Colonic mucosa (tissue), 4 donors: Measurements from ENCODE around the gene OPA1. TPM values are rescaled to one million over a fixed set of nuclear protein-coding genes. Genes with fewer than 3 reads are reported as not detected.

Experiments
- DNase-seq: peaks from one replicate; pipeline ENCODE4 v3.0.0-alpha.2; 2020
- H3K27ac ChIP-seq: fragments of 200-600 bp; one replicate; pipeline ENCODE4 v1.8.0; 2021
- H3K27me3 ChIP-seq: fragments of 200-600 bp; one replicate; pipeline ENCODE4 v1.8.0; 2021
- H3K36me3 ChIP-seq: fragments of 200-600 bp; one replicate; pipeline ENCODE4 v1.8.0; 2021
- H3K4me1 ChIP-seq: fragments of 200-600 bp; one replicate; pipeline ENCODE4 v1.8.0; 2021; ENCODE audit warnings: mild to moderate bottlenecking
- H3K4me3 ChIP-seq: fragments of 200-600 bp; one replicate; pipeline ENCODE4 v1.8.0; 2021
- H3K9ac ChIP-seq, 2 donors: one replicate each; pipeline ENCODE4 v1.7.0; 2013; ENCODE audit warnings: control low read depth in 2 of 2, low read depth in 2 of 2, low read length in 2 of 2
- H3K9me3 ChIP-seq: fragments of 200-600 bp; one replicate; pipeline ENCODE4 v1.8.0; 2021
- intact Hi-C: fragments of 100-400 bp; cut with DNase I; formaldehyde crosslinking; loops from one replicate; pipeline ENCODE4 v1.14.1; 2022
- total RNA-seq, 2 donors: library from RNA; stranded (reverse); fragmentation: NEBNext Ultra II Directional in 1 of 2; extraction: Animal tissue kit (Norgen Biotek cat#: 25700) in 1 of 2; gene quantifications; one replicate each; pipeline ENCODE4 v1.2.1, GENCODE V29; 2021
- TF ChIP-seq, protein P1 (sequence below): fragments of 200-600 bp; IDR thresholded peaks from one replicate; pipeline ENCODE4 v1.8.0; 2022; ENCODE audit warnings: antibody characterized with exemption, mild to moderate bottlenecking
- donor health status: healthy.
- donor health status: DM: no; HTN: no; CAD: no.
- donor health status: DM: no; HTN: no; CAD: no.

Gene OPA1
- total RNA-seq, 2 donors from 2014 or later: 76.9 to 93.0 TPM

DNA sequence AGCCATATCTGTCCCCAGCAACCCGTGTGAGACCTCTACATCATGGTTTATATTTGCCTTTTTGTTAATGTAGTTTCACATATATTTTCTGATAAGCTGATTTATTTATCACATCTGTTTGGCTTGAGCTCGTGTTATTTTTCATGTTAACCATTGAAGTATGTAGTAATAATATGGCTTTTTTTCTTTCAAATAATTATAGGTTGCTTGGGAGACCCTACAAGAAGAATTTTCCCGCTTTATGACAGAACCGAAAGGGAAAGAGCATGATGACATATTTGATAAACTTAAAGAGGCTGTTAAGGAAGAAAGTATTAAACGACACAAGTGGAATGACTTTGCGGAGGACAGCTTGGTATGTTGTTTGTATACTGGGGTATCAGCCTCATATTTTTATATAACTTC is 63.9 kb downstream of the OPA1 start:
- H3K9me3 ChIP-seq: no peaks in the 10 kb centered on the region
- H3K4me3 ChIP-seq: no peak overlapping the region
- TF ChIP-seq, protein P1, sequence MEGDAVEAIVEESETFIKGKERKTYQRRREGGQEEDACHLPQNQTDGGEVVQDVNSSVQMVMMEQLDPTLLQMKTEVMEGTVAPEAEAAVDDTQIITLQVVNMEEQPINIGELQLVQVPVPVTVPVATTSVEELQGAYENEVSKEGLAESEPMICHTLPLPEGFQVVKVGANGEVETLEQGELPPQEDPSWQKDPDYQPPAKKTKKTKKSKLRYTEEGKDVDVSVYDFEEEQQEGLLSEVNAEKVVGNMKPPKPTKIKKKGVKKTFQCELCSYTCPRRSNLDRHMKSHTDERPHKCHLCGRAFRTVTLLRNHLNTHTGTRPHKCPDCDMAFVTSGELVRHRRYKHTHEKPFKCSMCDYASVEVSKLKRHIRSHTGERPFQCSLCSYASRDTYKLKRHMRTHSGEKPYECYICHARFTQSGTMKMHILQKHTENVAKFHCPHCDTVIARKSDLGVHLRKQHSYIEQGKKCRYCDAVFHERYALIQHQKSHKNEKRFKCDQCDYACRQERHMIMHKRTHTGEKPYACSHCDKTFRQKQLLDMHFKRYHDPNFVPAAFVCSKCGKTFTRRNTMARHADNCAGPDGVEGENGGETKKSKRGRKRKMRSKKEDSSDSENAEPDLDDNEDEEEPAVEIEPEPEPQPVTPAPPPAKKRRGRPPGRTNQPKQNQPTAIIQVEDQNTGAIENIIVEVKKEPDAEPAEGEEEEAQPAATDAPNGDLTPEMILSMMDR: no peak
- H3K4me1 ChIP-seq: no peaks in the 10 kb centered on the region
- H3K36me3 ChIP-seq: peaks cover 12% of the 10 kb centered on the region
- DNase-seq: no peak
- H3K27me3 ChIP-seq: no peaks in the 10 kb centered on the region
- H3K9ac ChIP-seq: no peak overlapping the region
- H3K27ac ChIP-seq: no peak overlapping the region
- intact Hi-C loops: no loop called here

DNA sequence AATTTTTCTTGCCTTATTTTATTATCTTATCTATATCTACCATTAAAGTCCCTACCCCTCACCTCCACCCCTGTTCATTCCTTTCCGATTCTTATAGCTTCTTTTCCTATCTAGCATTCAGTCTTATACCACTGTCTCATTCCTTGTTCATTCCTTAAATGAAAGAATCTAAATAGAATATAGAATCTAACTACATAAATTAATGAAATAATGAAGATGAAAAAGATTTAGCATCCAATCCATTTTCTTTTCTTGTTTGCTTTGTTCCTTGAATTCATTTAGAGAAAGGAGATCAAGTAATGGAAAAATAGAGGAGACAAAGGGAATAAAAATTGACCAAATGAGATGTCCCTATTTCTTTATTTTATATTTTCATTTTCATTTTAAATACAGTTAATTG is 67.2 kb downstream of the OPA1 start:
- Histone ChIP-seq H3K36me3 (peaks cover 12% of the 10 kb centered on the region), H3K27me3 (no peaks in the 10 kb centered on the region), H3K9me3 (no peaks in the 10 kb centered on the region), H3K27ac (no peak overlapping the region), H3K9ac (no peak overlapping the region), H3K4me3 (no peak overlapping the region), H3K4me1 (no peaks in the 10 kb centered on the region)
- TF ChIP-seq, protein P1: no peak
- DNase-seq: no peak
- intact Hi-C loops: loop anchor here (5.0 to 10.0 kb wide), 2 partner anchors 115 to 657 kb away; no protein-coding TSS in a partner anchor

DNA sequence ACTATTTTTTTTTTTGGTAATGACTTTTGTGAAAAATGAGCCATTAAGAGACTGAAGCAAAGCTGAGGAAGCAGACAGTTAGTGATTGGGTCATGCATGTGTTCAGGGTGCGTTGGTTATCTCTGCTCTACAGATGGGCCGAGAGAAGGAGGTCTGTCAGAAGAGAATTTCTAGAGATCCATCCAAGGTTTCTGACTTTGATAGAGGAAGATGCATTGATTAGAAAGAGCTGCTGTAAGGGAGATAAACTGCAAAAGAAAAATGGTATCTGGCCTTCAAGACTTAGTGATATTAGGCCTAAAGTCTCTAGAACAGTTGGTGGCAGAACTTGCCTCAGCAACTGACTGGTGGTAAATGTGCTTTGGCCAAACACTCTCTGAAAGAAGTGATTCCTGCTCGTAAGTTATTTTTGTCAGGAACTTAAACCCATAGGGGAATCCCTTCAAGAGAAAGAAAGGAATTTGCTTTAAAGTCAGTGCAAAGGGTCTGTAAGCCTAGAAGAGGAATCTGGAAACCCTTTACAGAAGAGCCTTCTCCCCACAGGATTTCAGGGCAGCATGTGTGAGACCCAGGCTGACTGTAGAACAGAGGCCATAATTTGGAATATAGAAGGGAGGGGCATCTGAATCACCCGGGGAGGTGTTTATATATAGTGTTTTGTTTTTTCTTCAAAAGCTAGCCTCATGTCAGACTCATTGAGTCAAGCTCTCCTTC is 67.8 kb downstream of the OPA1 start:
- no peak for DNase-seq
- no peak overlapping the region for H3K4me3 ChIP-seq
- intact Hi-C loops: loop anchor here (5.0 to 10.0 kb wide), 2 partner anchors 114 to 656 kb away; no protein-coding TSS in a partner anchor

GRCh38 chr3:193662757-193663322 is 69.8 kb downstream of the OPA1 start:
- Histone ChIP-seq H3K27ac (no peak overlapping the region), H3K36me3 (peaks cover 8% of the 10 kb centered on the region), H3K4me1 (no peaks in the 10 kb centered on the region), H3K9ac (no peak overlapping the region), H3K4me3 (no peak overlapping the region), H3K9me3 (no peaks in the 10 kb centered on the region), H3K27me3 (no peaks in the 10 kb centered on the region)
- intact Hi-C loops: loop anchor here (5.0 to 10.0 kb wide), 2 partner anchors 112 to 654 kb away; no protein-coding TSS in a partner anchor
- DNase-seq: no peak
- TF ChIP-seq, protein P1: no peak

More for the DNA sequence above, 67.8 kb downstream of the OPA1 start:
- no peak overlapping the region for H3K27ac ChIP-seq
- peaks cover 12% of the 10 kb centered on the region for H3K36me3 ChIP-seq
- no peaks in the 10 kb centered on the region for H3K4me1 ChIP-seq
- no peak overlapping the region for H3K9ac ChIP-seq
- TF ChIP-seq, protein P1: no peak
- no peaks in the 10 kb centered on the region for H3K27me3 ChIP-seq
- no peaks in the 10 kb centered on the region for H3K9me3 ChIP-seq

GRCh38 chr3:193665370-193665989 is 72.5 kb downstream of the OPA1 start:
- DNase-seq: no peak
- no peak overlapping the region for H3K4me3 ChIP-seq
- no peak overlapping the region for H3K9ac ChIP-seq
- H3K4me1 ChIP-seq: no peaks in the 10 kb centered on the region
- intact Hi-C loops: loop anchor here (10.0 kb wide), 1 partner anchor 109 kb away; no protein-coding TSS in a partner anchor
- H3K36me3 ChIP-seq: peaks cover 8% of the 10 kb centered on the region
- TF ChIP-seq, protein P1: peak; percentile 13
- H3K27ac ChIP-seq: no peak overlapping the region
- no peaks in the 10 kb centered on the region for H3K9me3 ChIP-seq
- H3K27me3 ChIP-seq: no peaks in the 10 kb centered on the region
